ENCODE results near the gene PRKN.
A peak's percentile ranks its signal among the peaks of the same experiment; 100 is the strongest.

PRKN gene

DNA sequence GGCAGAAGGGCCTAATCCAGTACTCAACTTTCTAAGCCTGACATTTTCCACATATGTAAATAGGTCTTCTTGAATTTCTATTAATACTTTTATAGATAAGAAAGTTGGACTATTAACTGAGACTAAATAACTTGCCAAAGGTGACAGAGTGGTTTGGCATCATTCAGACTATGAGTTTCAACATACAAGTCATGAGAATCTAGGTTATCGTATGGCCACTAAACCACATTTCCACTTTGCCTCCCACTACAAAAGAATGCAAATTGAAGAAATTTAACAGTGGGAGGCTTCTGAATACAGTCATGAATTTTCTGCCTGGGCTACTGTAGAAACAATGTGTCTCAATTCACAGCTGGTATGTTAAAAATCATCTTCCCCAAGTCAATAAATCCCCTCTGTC, 922.7 kb downstream of the PRKN start:
- DNase-seq (ENCODE audit: low read depth, low spot score): no peak

- no peak for DNase-seq (ENCODE audit: low read depth, low spot score)
Measured at GRCh38 chr6:161803131-161803530, 924.4 kb downstream of the PRKN start.

DNA sequence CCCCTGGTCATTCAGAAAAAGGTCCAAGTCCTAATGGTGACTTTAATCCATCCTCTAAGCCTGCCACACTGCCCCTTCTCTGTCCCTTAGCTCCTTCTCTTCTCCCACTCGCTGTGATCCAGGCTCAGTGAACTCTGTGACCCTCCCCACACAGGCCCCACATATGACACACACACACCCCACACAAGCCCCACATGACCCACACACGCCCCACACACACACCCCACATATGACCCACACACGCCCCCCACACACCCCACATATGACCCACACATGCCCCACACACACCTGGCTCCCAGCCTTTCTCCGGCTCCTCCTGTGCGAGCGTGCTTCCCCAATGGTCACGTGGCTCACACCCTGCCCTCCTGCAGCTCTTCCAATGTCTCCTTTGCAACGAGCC, 925.3 kb downstream of the PRKN start:
- no peak for DNase-seq (ENCODE audit: low read depth, low spot score)

DNA sequence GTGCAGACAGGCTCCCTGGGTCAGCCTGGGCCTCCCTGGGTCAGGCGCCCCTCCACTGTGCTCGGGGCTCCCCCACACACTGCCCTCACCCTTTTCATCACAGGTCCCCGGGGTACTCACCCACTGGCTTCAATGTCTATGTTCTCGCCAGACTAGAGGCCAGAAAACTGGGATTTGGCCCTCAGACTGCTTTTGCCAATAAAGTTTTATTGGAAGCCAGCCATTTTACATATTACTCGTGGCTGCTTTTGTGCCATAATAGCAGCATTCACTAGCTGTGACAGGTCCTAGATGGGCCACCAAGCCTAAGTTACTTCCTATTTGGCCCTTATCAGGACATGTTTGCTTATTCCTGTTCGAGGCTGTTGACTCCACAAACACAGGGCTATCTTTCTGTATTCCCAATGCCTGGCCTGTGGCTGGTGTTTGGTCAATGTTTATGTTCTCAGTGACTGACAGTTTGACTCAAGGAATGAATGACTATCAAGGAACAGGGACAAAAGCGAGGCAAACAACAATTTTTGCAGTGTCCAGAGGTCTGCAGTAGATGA, 928.6 kb downstream of the PRKN start:
- DNase-seq (ENCODE audit: low read depth, low spot score): no peak

DNA sequence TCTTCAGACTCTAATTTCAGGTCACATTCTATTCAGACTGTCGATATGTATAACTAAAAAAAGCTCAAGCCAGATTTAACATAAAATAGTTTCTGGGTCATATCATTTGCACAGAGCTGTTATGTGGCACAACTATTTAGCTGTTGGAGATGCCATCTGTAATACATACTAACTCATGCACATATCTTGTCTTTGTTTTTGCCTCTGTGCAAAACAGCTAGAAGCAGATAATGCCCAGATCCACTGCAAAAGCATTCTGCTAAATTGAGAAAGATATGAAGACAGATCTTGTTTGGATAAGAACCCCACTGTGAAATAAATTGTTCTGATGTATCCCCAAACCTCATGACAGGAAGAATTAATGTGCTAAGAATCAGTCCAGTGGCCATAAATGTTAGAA, 930.9 kb downstream of the PRKN start:
- no peak for DNase-seq (ENCODE audit: low read depth, low spot score)

GRCh38 chr6:161792851-161793493, 934.6 kb downstream of the PRKN start:
- DNase-seq (ENCODE audit: low read depth, low spot score): no peak

GRCh38 chr6:161788531-161788930, 939.0 kb downstream of the PRKN start:
- DNase-seq (ENCODE audit: low read depth, low spot score): no peak

GRCh38 chr6:161772176-161772575, 955.4 kb downstream of the PRKN start:
- no peak for DNase-seq (ENCODE audit: low read depth, low spot score)

- DNase-seq (ENCODE audit: low read depth, low spot score): no peak
Measured at GRCh38 chr6:161761966-161762365, 965.6 kb downstream of the PRKN start.

GRCh38 chr6:161755080-161755479, 972.5 kb downstream of the PRKN start:
- no peak for DNase-seq (ENCODE audit: low read depth, low spot score)

DNA sequence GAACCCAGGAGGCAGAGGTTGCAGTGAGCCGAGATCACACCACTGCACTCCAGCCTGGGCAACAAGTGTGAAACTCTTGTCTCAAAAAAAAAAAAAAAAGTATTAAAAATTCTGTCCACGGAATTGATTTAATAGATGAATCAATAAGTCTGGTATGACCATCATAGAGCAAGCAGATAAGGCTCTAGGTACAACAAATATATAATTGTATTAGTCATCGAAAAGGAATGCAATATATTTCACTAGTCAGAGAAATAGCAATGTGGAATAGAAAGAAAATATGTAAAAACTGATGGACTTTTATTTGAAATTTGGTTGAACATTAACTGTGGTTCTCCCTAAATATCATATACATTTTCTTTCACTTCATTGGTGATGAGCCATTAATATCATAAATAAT, 976.9 kb downstream of the PRKN start:
- DNase-seq (ENCODE audit: low read depth, low spot score): no peak

DNA sequence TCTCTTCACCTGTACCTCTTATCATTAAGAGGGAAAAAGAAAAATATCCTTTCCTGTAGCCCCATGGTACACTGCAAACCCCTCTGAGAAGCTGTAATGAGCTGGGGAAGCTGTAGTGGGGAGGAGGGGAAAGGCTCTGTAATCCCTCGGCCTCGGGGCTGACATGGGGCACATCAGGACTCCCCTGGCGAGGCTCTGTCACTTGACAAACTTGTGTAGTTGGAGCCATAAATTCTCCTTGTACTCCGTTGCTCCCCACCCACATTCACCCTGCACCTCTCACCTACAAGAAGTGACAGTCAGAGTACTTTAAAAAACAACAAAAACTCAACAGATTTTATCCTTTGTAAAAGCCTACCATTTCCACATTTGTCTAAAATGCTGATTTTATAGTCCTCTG, 978.0 kb downstream of the PRKN start:
- DNase-seq (ENCODE audit: low read depth, low spot score): no peak

DNA sequence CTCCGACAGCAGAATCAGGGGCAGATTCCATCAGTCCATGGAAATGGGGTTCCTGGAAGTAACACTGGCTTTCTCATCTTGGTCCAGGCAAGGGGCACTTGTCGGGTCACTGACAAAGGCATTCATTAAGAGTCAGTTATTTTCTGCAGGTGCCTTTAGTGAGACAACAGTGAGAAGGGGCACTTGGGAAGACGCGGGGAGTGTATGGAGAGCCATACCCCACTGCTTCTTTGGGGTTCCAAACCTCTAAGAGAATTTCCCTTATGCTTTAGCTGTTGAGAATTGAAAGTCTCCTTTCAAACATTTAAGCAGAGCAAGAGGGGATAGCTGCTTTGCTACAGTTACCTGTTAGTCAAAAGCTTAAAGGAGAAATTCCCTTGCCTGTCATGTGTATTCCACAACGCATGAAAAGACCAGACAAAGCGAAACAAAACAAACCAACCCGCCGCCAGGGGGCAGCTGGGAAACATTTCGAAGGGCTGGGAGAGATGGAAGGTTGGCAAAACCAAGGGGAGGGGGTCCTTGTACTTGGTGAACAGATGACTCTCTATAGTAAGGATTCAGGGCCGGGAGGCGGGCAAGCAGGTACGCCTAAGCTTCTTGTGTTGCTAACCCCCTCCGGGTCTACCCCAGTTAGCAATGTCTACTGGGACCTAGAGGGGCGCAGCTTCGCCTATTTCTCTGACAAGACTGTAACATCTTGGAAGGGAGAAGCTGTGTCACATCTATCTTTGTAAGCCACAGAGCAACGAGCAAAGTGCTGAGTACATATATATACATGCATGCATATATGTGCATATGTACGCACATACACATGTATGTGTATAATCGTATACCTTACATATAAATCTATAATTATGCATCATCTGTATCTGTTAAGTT, 978.8 kb downstream of the PRKN start:
- DNase-seq (ENCODE audit: low read depth, low spot score): peak; percentile 56

- no peak for DNase-seq (ENCODE audit: low read depth, low spot score)
Measured at GRCh38 chr6:161747506-161747905, 980.1 kb downstream of the PRKN start.

- no peak for DNase-seq (ENCODE audit: low read depth, low spot score)
Measured at GRCh38 chr6:161745594-161746141, 981.9 kb downstream of the PRKN start.

DNA sequence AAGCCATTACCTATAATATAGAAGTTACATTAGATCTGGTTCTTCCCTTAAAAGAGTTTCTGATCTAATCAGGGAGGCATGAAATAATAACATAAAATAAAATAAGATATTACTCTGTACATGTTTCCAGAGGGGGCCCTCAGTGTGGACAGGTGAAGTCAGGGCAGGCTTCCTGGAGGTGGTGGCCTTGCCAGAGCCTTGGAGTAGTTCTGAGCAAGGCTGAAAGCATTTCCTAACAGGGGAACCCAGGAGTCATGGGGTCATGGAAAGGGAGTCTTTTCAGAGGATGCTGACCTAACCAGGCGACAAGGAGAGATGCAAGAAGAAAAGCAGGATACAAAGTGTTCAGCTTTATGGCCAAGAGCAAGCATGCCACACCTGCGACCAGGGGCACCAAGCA, 982.4 kb downstream of the PRKN start:
- DNase-seq (ENCODE audit: low read depth, low spot score): no peak

DNA sequence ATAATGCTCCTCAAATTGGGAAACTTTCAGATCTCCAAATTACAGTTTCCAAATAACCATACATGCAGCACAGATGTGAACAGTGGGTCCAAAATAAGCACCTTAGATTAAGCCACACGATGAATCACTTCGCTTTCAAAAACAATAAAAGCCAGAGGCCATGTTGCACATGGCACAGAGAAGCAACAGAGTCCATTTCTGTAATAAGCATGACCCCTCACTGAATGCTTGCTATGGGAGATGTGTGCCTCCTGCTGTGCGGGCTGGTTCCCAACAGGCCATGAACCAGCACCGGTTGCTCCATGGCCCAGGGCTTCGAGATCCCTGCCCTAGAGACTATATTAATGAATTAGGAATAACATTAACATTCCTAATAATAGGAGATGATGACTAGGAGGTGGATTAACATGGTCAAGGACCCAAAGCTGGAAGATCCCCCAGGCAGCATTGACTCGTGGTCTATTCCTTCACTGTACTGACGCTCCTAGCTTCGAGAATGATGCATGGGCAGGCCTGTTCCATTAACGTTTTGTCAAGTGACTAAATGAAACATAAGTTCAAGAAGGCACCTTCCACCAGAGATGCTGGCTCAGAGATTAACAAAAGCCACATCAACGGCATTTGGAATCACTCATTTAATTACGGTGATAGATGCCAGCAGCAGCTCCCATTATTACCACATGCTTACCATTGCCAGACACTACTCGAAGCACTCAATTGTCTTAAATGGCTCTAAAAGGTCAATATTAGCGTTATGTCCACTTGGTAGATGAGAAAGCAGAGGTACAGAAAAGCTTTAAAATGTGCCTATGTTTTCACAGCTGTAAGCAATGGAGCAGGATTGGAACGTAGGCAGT, 983.1 kb downstream of the PRKN start:
- DNase-seq (ENCODE audit: low read depth, low spot score): no peak

- no peak for DNase-seq (ENCODE audit: low read depth, low spot score)
Measured at GRCh38 chr6:161743509-161744178, 983.9 kb downstream of the PRKN start.

DNA sequence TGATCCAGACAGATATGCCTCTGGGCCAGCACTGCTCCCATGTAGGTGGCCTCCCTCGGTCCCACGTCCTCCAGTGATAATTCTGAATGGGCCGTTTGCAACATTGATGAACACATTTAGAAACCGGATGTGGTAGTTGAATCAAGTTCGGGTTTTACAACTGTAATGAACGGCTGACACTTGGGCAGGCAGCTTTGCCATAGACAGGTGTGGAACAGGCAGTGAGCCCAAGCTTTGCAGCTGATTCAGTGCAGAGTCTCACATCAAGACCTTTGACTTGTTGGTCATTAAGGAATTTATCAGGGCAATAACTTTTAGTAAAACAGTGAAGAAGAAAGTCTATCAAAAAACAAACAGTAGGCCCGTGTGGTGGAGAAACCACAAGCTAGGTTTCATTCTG, 987.1 kb downstream of the PRKN start:
- DNase-seq (ENCODE audit: low read depth, low spot score): no peak

GRCh38 chr6:161736781-161737292, 990.7 kb downstream of the PRKN start:
- DNase-seq (ENCODE audit: low read depth, low spot score): no peak

GRCh38 chr6:161736326-161736725, 991.2 kb downstream of the PRKN start:
- no peak for DNase-seq (ENCODE audit: low read depth, low spot score)

Measured in iPS DF 19.7 (cell line).